GM04504 (cell line): ENCODE measurements around the gene LAPTM4A.
"Not testable (repeated sequence)": the region's sequence is repeated elsewhere in the genome, so short reads cannot be mapped to it uniquely, and the experiment has no call there.

Source experiments
- DNase-seq: peaks from one replicate; pipeline ENCODE4 v3.0.0-alpha.2; 2012; ENCODE audit warnings: low read depth

Gene LAPTM4A

DNA sequence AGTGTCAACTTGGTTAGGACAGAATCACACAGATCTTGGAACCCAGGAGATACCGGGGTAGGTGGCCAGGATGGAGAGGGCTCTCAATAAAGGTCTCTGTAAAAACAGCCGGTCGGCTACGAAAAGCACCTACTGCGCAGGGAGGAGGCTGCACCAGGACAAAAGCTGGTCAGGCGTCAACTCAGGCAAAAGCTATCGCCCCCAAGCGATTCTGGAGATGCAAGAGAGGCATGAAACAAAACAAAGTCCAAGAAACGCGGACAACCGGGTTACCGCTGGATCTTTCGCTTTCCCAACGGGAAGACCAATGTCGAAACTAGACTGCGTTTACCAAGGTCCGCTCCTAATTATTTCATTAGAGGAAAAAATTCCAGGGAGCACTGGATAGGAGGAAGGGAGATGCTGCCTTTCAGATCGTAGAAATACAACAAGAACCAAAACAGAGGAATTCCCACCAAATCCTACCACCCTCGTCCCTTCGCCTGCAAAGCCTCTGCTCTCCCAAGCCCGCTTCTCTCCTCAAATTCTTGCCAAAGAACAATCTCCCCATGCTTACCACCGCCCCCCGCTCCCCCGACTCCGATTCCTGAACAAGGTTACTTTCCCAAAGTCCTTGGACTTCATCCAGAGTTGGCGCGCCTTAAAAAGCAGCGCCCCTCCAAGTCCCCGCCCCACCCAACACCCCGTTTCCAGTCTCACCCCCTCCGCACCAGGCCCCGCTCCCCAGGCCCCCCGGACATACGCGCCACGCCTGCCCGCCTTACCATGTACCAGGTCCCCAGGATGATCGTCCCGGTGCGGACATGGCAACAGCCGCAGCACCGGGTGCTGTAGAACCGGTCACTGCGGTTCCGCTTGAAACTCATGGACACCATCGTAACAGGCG lies 539 bp downstream of the LAPTM4A start:
- peak; percentile 46 for DNase-seq

DNA sequence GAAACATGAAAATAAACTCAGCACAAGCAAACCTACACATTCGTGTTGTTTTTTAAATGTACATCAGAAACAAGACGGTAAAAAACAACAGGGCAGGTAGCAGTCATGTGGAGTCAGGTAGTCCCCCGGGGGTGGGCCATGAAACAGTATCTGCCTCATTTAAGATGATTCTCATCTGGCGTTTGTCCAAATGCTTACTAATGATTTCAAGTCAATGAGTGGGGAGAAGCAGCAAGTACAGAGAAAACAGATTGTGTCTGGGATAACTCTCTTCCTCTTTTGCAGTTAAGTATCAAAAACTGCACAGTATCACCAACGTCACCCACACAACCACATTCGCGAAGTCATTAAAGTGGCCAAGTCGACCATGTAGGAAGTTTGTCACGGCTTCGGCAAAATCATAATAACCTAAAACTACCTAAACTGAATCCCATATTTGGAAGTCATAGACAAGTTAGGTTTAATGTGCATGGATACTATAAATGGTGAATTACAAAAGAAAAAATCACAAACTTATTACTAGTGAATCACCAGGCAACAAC lies 1.3 kb downstream of the LAPTM4A start:
- DNase-seq, result peak; percentile 53

DNA sequence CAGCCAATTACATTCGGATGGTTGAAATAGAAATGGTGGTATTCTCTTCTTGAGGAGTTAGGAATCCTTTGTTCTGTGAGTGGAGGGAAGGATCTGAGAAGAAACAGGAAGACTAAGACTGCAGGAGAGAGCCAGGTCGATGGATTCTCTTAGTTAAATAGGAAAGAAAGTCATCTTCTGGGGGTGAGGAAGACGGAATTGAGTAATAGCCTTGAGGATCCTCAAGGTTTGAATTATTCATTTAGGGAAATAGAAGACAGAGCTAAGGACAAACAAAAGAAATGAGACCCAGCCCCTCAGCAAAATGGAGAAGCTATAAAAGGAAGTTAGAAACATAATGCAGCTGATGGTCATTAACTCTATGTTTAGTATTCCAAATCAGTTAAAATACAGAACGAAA lies 1.8 kb downstream of the LAPTM4A start:
- DNase-seq, result no peak

GRCh38 chr2:20048488-20049448 lies 2.7 kb downstream of the LAPTM4A start:
- no peak for DNase-seq

GRCh38 chr2:20045712-20046292 lies 5.6 kb downstream of the LAPTM4A start:
- DNase-seq, result not testable (repeated sequence)

- DNase-seq, result no peak
Observed at GRCh38 chr2:20044778-20045177, 6.7 kb downstream of the LAPTM4A start.

GRCh38 chr2:20042531-20042930 lies 8.9 kb downstream of the LAPTM4A start:
- DNase-seq, result no peak

DNA sequence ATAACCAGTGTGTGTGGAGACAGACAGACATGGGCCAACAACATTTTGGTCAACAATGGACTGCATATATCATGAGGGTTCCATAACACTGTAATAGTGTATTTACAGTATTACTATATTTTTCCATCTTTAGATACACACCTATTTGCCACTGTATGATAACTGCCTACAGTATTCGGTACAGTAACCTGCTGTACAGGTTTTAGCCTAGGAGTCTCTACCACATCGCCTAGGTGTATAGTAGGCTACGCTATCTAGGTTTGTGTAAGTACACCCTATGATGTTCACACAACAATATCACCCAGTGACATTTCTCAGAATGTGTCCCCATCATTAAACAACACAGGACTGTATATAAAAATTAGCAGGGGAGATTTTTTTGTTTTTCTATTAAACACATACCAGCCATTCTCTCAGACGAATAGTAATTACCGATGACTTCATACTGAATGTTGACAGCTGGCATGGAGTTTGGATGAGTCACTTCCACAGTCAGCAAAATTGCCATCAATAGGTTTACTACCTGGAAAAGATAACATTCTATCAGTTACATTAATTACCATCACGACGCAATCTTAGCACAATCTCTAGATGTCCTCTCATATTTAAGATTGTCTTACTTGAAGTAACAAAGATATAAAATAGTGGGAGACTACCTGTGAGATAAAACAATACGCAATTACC lies 10.8 kb downstream of the LAPTM4A start:
- DNase-seq, result no peak

DNA sequence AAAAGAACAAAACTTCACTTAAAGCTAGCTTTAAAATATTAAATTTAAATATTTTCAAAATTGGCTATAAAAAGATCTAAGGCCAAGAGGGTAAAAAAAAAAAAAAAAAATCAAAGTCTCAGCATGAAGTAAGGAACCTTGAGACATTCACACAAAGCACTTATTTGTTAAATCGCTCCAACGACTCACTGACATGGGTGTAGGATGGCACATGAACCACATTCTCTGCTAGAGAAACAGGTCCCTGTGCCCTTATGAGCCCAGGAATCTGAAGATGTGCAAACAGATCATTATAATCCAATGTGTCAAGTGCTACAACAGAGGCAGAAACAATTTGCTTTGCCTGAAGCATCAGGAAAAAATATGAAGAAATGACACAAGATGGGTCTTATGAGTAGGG lies 13.8 kb downstream of the LAPTM4A start:
- DNase-seq, result no peak

GRCh38 chr2:20035955-20036666 lies 15.3 kb downstream of the LAPTM4A start:
- DNase-seq, result no peak

DNA sequence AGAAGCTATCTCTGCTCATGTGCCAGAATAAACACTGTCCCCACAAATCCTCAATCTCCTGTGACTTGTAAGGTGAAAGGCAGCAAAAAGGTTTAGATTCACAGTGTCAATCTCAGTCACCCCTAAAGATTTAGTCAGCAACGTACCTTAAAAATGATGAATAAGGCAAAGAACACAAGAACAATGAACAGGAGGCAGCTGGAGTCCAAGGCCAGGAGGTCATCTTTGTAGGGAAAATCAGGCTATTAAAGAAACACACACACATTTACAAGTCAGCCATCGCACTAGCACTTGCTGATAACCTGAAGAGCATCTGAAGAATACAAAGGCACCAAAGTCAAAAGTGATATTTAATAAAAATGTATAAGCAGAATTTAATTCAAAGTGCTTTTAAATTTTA lies 16.6 kb downstream of the LAPTM4A start:
- DNase-seq, result no peak

GRCh38 chr2:20034218-20034617 lies 17.2 kb downstream of the LAPTM4A start:
- DNase-seq, result no peak

DNA sequence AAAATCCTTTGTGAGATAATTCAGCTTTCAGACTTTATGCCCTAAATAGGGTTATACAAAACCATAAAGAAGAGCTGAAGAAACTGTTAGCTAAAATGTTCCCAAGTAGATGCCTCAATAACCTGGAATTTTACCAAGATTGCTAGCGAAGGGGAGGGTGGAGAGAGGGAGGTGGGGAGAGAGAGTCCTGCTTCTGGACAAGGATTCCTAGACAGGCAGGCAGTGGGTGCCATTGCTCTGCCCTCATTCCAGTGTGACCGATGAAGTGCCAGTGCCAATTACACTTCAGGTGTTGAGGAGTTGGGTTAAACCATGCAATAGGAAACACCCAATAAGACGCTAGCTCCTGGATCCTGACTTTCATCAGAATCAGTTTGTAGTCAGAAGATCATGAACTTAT lies 18.1 kb downstream of the LAPTM4A start:
- no peak for DNase-seq

- no peak for DNase-seq
Observed at GRCh38 chr2:20030224-20030623, 21.2 kb downstream of the LAPTM4A start.

GRCh38 chr2:20027705-20028434 lies 23.6 kb downstream of the LAPTM4A start:
- no peak for DNase-seq

GRCh38 chr2:20027260-20027677 lies 24.2 kb downstream of the LAPTM4A start:
- DNase-seq, result no peak

GRCh38 chr2:20025065-20025786 lies 26.2 kb downstream of the LAPTM4A start:
- DNase-seq, result peak; percentile 42

DNA sequence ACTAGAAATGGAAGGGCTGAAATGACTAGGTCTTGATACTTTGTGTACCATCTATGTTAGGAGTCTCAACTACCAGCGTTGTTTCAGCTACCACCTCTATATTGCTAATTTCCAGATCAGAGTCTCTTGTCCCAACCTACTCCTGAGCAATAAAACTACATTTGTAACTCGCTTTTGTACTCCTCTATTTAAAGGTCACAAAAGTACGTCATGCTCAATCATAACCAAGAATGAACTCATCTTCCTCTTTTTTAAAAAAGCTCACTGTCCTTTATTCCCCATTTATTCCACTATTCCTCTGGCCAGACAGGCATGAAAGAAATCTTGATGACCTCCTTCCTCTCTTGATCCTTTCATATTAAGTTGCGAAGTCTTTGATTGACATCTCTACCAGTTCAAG lies 27.7 kb downstream of the LAPTM4A start:
- no peak for DNase-seq

- DNase-seq, result no peak
Observed at GRCh38 chr2:20021405-20022009, 29.9 kb downstream of the LAPTM4A start.
